NCI-H1417 (cell line): ENCODE results near the gene USP17L13.
"Not testable (repeated sequence)": the region's sequence is repeated elsewhere in the genome, so short reads cannot be mapped to it uniquely, and the experiment has no call there.

Source experiments
- DNase-seq, 3 experiments: peaks; one replicate each; lab custom pipeline; 2025; lab: John Stamatoyannopoulos, UW

The USP17L13 gene, protein sequence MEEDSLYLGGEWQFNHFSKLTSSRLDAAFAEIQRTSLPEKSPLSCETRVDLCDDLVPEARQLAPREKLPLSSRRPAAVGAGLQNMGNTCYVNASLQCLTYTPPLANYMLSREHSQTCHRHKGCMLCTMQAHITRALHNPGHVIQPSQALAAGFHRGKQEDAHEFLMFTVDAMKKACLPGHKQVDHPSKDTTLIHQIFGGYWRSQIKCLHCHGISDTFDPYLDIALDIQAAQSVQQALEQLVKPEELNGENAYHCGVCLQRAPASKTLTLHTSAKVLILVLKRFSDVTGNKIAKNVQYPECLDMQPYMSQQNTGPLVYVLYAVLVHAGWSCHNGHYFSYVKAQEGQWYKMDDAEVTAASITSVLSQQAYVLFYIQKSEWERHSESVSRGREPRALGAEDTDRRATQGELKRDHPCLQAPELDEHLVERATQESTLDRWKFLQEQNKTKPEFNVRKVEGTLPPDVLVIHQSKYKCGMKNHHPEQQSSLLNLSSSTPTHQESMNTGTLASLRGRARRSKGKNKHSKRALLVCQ

DNA sequence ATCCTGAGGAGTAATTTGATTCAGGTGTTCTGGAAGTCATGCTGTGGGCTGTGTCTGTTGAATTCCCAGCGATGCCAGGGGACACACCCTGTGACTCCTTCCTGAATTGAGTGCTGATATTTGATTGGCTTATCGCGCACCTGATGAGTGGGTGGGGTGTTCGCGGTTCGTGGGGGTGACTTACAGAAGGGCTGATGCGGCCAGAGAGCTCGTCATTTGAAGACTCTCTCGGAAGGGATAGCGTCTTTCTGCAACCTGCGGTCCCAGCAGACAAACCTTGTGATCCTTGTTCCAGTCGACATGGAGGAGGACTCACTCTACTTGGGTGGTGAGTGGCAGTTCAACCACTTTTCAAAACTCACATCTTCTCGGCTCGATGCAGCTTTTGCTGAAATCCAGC lies at the start of gene USP17L13:
Gene USP17L13, plus strand, starts transcription at position 301 of the 400 bp plus-strand sequence. Its CDS starts 0 bp downstream, at position 301.
- not testable (repeated sequence) for DNase-seq

DNA sequence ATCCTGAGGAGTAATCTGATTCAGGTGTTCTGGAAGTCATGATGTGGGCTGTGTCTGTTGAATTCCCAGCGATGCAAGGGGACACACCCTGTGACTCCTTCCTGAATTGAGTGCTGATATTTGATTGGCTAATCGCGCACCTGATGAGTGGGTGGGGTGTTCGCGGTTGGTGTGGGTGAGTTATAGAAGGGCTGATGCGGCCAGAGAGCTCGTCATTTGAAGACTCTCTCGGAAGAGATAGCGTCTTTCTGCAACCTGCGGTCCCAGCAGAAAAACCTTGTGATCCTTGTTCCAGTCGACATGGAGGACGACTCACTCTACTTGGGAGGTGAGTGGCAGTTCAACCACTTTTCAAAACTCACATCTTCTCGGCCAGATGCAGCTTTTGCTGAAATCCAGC lies 14.3 kb upstream of the USP17L13 start, which contains the start of gene USP17L10:
Gene USP17L10, plus strand, starts transcription at position 301 of the 400 bp plus-strand sequence. Its CDS starts 0 bp downstream, at position 301.
- DNase-seq = not testable (repeated sequence)

GRCh38 chr4:9214701-9215100 lies 10.0 kb upstream of the USP17L13 start:
- not testable (repeated sequence) for DNase-seq

GRCh38 chr4:9215105-9215504 lies 9.6 kb upstream of the USP17L13 start, which contains the start of gene USP17L11:
Gene USP17L11 (plus strand): TSS chr4:9215405. CDS start chr4:9215405, 0 bp downstream.
- not testable (repeated sequence) for DNase-seq

DNA sequence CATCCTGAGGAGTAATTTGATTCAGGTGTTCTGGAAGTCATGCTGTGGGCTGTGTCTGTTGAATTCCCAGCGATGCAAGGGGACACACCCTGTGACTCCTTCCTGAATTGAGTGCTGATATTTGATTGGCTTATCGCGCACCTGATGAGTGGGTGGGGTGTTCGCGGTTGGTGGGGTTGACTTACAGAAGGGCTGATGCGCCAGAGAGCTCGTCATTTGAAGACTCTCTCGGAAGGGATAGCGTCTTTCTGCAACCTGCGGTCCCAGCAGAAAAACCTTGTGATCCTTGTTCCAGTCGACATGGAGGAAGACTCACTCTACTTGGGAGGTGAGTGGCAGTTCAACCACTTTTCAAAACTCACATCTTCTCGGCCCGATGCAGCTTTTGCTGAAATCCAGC lies 4.8 kb upstream of the USP17L13 start, which contains the start of gene USP17L12:
Gene USP17L12, plus strand, starts transcription at position 301 of the 400 bp plus-strand sequence. Its CDS starts 0 bp downstream, at position 301.
- not testable (repeated sequence) for DNase-seq

DNA sequence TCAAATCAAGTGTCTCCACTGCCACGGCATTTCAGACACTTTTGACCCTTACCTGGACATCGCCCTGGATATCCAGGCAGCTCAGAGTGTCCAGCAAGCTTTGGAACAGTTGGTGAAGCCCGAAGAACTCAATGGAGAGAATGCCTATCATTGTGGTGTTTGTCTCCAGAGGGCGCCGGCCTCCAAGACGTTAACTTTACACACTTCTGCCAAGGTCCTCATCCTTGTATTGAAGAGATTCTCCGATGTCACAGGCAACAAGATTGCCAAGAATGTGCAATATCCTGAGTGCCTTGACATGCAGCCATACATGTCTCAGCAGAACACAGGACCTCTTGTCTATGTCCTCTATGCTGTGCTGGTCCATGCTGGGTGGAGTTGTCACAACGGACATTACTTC lies 5.6 kb downstream of the USP17L13 start:
- DNase-seq = not testable (repeated sequence)

- not testable (repeated sequence) for DNase-seq
These were observed 9.4 kb downstream of the USP17L13 start, which contains the start of gene USP17L15 for GRCh38 chr4:9234085-9234484. Gene USP17L15 (plus strand): TSS chr4:9234385. CDS start chr4:9234385, 0 bp downstream.

DNA sequence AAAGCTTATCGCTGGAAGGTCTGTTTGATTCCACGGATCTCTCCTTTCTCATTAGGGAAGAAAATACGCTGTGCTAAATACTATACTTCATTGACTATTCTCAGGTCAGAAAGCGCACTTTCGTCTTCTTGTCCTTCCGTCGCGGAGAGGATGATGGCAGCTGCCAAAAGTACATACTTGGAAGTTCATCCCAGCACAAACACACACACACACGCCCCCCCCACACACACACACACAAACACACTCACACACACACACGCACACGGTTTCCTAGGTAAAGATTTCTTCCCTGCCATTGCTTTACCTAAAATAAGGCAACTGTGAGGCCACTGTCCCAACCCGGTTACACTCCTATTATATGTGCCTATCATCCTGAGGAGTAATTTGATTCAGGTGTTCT lies 13.8 kb downstream of the USP17L13 start:
- DNase-seq = not testable (repeated sequence)

DNA sequence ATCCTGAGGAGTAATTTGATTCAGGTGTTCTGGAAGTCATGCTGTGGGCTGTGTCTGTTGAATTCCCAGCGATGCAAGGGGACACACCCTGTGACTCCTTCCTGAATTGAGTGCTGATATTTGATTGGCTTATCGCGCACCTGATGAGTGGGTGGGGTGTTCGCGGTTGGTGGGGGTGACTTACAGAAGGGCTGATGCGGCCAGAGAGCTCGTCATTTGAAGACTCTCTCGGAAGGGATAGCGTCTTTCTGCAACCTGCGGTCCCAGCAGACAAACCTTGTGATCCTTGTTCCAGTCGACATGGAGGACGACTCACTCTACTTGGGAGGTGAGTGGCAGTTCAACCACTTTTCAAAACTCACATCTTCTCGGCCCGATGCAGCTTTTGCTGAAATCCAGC lies 18.9 kb downstream of the USP17L13 start, which contains the start of gene USP17L17:
Gene USP17L17, plus strand, starts transcription at position 301 of the 400 bp plus-strand sequence. Its CDS starts 0 bp downstream, at position 301.
- DNase-seq = not testable (repeated sequence)

- not testable (repeated sequence) for DNase-seq
These were observed 23.4 kb downstream of the USP17L13 start, which contains the start of gene USP17L18 for GRCh38 chr4:9247953-9248680. Gene USP17L18 (plus strand): TSS chr4:9248630. CDS start chr4:9248630, 0 bp downstream.

- not testable (repeated sequence) for DNase-seq
These were observed 28.4 kb downstream of the USP17L13 start, which contains the start of gene USP17L19 for GRCh38 chr4:9253078-9253477. Gene USP17L19 (plus strand): TSS chr4:9253378. CDS start chr4:9253378, 0 bp downstream.

GRCh38 chr4:9257824-9258223 lies 33.1 kb downstream of the USP17L13 start, which contains the start of gene USP17L20:
Gene USP17L20 (plus strand): TSS chr4:9258124. CDS start chr4:9258124, 0 bp downstream.
- DNase-seq = not testable (repeated sequence)

DNA sequence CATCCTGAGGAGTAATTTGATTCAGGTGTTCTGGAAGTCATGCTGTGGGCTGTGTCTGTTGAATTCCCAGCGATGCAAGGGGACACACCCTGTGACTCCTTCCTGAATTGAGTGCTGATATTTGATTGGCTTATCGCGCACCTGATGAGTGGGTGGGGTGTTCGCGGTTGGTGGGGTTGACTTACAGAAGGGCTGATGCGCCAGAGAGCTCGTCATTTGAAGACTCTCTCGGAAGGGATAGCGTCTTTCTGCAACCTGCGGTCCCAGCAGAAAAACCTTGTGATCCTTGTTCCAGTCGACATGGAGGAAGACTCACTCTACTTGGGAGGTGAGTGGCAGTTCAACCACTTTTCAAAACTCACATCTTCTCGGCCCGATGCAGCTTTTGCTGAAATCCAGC lies 37.9 kb downstream of the USP17L13 start, which contains the start of gene USP17L21:
Gene USP17L21, plus strand, starts transcription at position 301 of the 400 bp plus-strand sequence. Its CDS starts 0 bp downstream, at position 301.
- not testable (repeated sequence) for DNase-seq

DNA sequence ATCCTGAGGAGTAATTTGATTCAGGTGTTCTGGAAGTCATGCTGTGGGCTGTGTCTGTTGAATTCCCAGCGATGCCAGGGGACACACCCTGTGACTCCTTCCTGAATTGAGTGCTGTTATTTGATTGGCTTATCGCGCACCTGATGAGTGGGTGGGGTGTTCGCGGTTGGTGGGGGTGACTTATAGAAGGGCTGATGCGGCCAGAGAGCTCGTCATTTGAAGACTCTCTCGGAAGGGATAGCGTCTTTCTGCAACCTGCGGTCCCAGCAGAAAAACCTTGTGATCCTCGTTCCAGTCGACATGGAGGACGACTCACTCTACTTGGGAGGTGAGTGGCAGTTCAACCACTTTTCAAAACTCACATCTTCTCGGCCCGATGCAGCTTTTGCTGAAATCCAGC lies 42.6 kb downstream of the USP17L13 start, which contains the start of gene USP17L22:
Gene USP17L22, plus strand, starts transcription at position 301 of the 400 bp plus-strand sequence. Its CDS starts 0 bp downstream, at position 301.
- DNase-seq = not testable (repeated sequence)

- not testable (repeated sequence) for DNase-seq
These were observed 47.0 kb downstream of the USP17L13 start for GRCh38 chr4:9271719-9272118.
